GM12891 (cell line): ENCODE measurements around the gene C5orf15.

Experiments used
- POLR2A ChIP-seq: IDR thresholded peaks from 2 replicates; pipeline ENCODE4 v1.6.1; 2011; ENCODE audit warnings: low read depth, low read length, control low read depth
- POLR2AphosphoS5 ChIP-seq: IDR thresholded peaks from 2 replicates; pipeline ENCODE4 v1.6.1; 2011; ENCODE audit warnings: low read depth, low read length, control low read depth
- POU2F2 ChIP-seq: IDR thresholded peaks from 2 replicates; pipeline ENCODE4 v1.6.1; 2011; ENCODE audit warnings: low read depth, mild to moderate bottlenecking, control low read depth, low read length, moderate library complexity
- SPI1 ChIP-seq: IDR thresholded peaks from 2 replicates; pipeline ENCODE4 v1.6.1; 2011; ENCODE audit warnings: low read depth, low read length, control low read depth
- TAF1 ChIP-seq: IDR thresholded peaks from 2 replicates; pipeline ENCODE4 v1.6.1; 2011; ENCODE audit warnings: low read depth, low read length, control low read depth

DNA sequence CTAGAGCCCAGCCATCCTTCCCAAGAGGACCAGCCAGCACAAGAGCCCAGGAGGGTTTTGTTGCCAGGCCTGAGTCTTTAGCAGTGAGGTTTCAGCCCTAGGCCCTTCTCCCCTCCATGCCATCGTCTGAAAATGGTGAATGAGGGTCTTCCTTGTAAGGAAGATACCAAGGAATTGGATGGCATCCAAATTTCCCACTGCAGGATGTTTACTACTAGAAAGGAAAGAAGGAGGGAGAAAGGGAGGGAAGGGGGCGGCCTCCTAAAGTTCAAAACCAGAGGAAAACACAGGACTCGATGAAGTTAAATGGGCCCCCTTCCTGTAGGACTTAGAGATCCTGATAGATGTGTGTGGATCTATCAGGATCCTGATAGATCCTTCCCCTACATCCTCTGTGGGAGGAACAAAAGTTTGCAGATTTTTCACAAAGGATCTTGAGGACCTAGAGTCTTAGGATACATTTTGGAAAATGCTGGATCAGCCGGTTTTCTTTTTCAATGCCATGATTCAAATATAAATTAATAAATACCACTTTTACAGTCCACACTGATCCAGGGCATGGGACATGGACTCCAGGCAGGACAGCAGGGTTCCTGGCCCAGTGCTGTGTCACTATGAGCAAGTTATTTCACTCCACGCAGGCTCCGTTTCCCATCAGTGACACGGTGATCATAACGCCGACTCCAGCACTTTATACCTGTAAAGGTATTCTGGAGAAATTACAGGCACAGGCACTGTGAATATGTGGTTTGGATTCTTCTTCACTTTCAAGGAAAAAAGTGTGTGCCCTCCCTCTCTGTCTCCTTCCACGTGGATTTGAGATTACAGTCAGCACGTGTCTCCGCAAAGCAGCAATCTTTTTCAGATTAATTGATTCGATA lies 40.9 kb downstream of the C5orf15 start:
- TF ChIP-seq POLR2A (no peak), TAF1 (no peak), POLR2AphosphoS5 (no peak), POU2F2 (no peak), SPI1 (no peak)
